ENCODE results near the gene MOGAT2.

Gene MOGAT2

GRCh38 chr11:75766443-75767227 is 49.0 kb downstream of the MOGAT2 start:
- no peak for TF ChIP-seq CTCF (IDR thresholded peaks at IDR 0.05; ENCODE audit: insufficient read depth, low read depth, low read length, missing control alignments)
- DNase-seq (ENCODE audit: low read depth) = peak; percentile 32
- H3K4me3 ChIP-seq (ENCODE audit: low read depth, low read length) = no peak overlapping the region

- no peak for DNase-seq (ENCODE audit: low read depth)
- TF ChIP-seq CTCF (IDR thresholded peaks at IDR 0.05; ENCODE audit: insufficient read depth, low read depth, low read length, missing control alignments) = no peak
- no peak overlapping the region for H3K4me3 ChIP-seq (ENCODE audit: low read depth, low read length)
Measured at GRCh38 chr11:75767228-75767572, 49.6 kb downstream of the MOGAT2 start.

GRCh38 chr11:75767793-75768111 is 50.1 kb downstream of the MOGAT2 start:
- H3K4me3 ChIP-seq (ENCODE audit: low read depth, low read length) = peak overlapping the region; percentile 69
- TF ChIP-seq CTCF (IDR thresholded peaks at IDR 0.05; ENCODE audit: insufficient read depth, low read depth, low read length, missing control alignments) = no peak
- DNase-seq (ENCODE audit: low read depth) = no peak

GRCh38 chr11:75768112-75768908 is 50.7 kb downstream of the MOGAT2 start, which contains the start of gene DGAT2:
Gene DGAT2, plus strand, starts transcription at chr11:75768778. Its CDS starts 214 bp downstream, at chr11:75768992.
- DNase-seq (ENCODE audit: low read depth) = peak; percentile 92
- TF ChIP-seq CTCF (IDR thresholded peaks at IDR 0.05; ENCODE audit: insufficient read depth, low read depth, low read length, missing control alignments) = peak; percentile 35

GRCh38 chr11:75768909-75769771 is 51.5 kb downstream of the MOGAT2 start:
- DNase-seq (ENCODE audit: low read depth) = no peak
- TF ChIP-seq CTCF (IDR thresholded peaks at IDR 0.05; ENCODE audit: insufficient read depth, low read depth, low read length, missing control alignments) = no peak
- peak overlapping the region; percentile 69 for H3K4me3 ChIP-seq (ENCODE audit: low read depth, low read length)

More at GRCh38 chr11:75768112-75768908, 50.7 kb downstream of the MOGAT2 start, which contains the start of gene DGAT2:
- peak within 1 kb of the TSS; percentile 69 for H3K4me3 ChIP-seq (ENCODE audit: low read depth, low read length)

- no peak for DNase-seq (ENCODE audit: low read depth)
- no peak overlapping the region for H3K4me3 ChIP-seq (ENCODE audit: low read depth, low read length)
- no peak for TF ChIP-seq CTCF (IDR thresholded peaks at IDR 0.05; ENCODE audit: insufficient read depth, low read depth, low read length, missing control alignments)
Measured at GRCh38 chr11:75770102-75770501, 52.5 kb downstream of the MOGAT2 start.
